SK-N-SH treated with all-trans-retinoic acid at 6 μM for 48 hours (cell line): Measurements from ENCODE around the gene PPP2R1A.

ENCODE experiments used
- ATAC-seq: fragments of 200-7000 bp; cut with Tn5 transposase; 3 replicates; pipeline ENCODE4 v1.9.1; 2020; ENCODE audit warnings: mild to moderate bottlenecking, moderate library complexity
- ARNTL ChIP-seq: fragments of 450-650 bp; formaldehyde crosslinking; IDR thresholded peaks from 2 replicates; pipeline ENCODE4 v1.5.0; 2020; ENCODE audit warnings: low read depth, mild to moderate bottlenecking, moderate library complexity, borderline replicate concordance
- BACH2 ChIP-seq: fragments of 250-450 bp; sonication (Bioruptor Pico); IDR thresholded peaks from 2 replicates; pipeline ENCODE4 v1.9.0; 2021; ENCODE audit warnings: mild to moderate bottlenecking, borderline replicate concordance
- CSDC2 ChIP-seq: fragments of 250-450 bp; sonication (Bioruptor Pico); IDR thresholded peaks from 2 replicates; pipeline ENCODE4 v1.5.0; 2020; ENCODE audit warnings: mild to moderate bottlenecking, moderate library complexity
- ESRRG ChIP-seq: fragments of 250-450 bp; sonication (Bioruptor Pico); IDR thresholded peaks from 2 replicates; pipeline ENCODE4 v1.6.1; 2021; ENCODE audit warnings: mild to moderate bottlenecking
- GLIS3 ChIP-seq: fragments of 250-450 bp; sonication (Bioruptor Pico); IDR thresholded peaks from 2 replicates; pipeline ENCODE4 v1.5.0; 2020; ENCODE audit warnings: mild to moderate bottlenecking, moderate library complexity
- ISL1 ChIP-seq: fragments of 250-450 bp; sonication (Bioruptor Pico); IDR thresholded peaks from 2 replicates; pipeline ENCODE4 v2.1.2; 2022; ENCODE audit warnings: mild to moderate bottlenecking, moderate library complexity
- PPARA ChIP-seq: fragments of 250-450 bp; sonication (Bioruptor Pico); IDR thresholded peaks from 2 replicates; pipeline ENCODE4 v1.5.0; 2020; ENCODE audit warnings: mild to moderate bottlenecking, borderline replicate concordance
- RARB ChIP-seq: fragments of 250-450 bp; sonication (Bioruptor Pico); IDR thresholded peaks from 2 replicates; pipeline ENCODE4 v1.8.0; 2021; ENCODE audit warnings: mild to moderate bottlenecking, moderate library complexity
- SNAI2 ChIP-seq: fragments of 250-450 bp; sonication (Bioruptor Pico); IDR thresholded peaks from 2 replicates; pipeline ENCODE4 v1.5.0; 2020; ENCODE audit warnings: mild to moderate bottlenecking, moderate library complexity
- TCF4 ChIP-seq: fragments of 250-450 bp; sonication (Bioruptor Pico); IDR thresholded peaks from 2 replicates; pipeline ENCODE4 v1.8.0; 2021; ENCODE audit warnings: mild to moderate bottlenecking, moderate library complexity, borderline replicate concordance
- TOX ChIP-seq: fragments of 250-450 bp; sonication (Bioruptor Pico); IDR thresholded peaks from 2 replicates; pipeline ENCODE4 v1.8.0; 2021; ENCODE audit warnings: mild to moderate bottlenecking, moderate library complexity, borderline replicate concordance
- ZC3H10 ChIP-seq: fragments of 250-450 bp; sonication (Bioruptor Pico); IDR thresholded peaks from 2 replicates; pipeline ENCODE4 v1.5.1; 2021; ENCODE audit warnings: mild to moderate bottlenecking, moderate library complexity
- ZFP3 ChIP-seq: fragments of 250-450 bp; sonication (Bioruptor Pico); IDR thresholded peaks from 2 replicates; pipeline ENCODE4 v1.5.0; 2020; ENCODE audit warnings: mild to moderate bottlenecking, moderate library complexity
- ZFP30 ChIP-seq: fragments of 450-650 bp; formaldehyde crosslinking; IDR thresholded peaks from 2 replicates; pipeline ENCODE4 v1.5.0; 2022; ENCODE audit warnings: mild to moderate bottlenecking, moderate library complexity
- ZNF565 ChIP-seq: fragments of 450-650 bp; formaldehyde crosslinking; conservative IDR thresholded peaks from 2 replicates; pipeline ENCODE4 v1.5.0; 2020; ENCODE audit warnings: low read depth, mild to moderate bottlenecking, moderate library complexity
- ZNF70 ChIP-seq: fragments of 450-650 bp; formaldehyde crosslinking; IDR thresholded peaks from 2 replicates; pipeline ENCODE4 v1.5.0; 2020; ENCODE audit warnings: mild to moderate bottlenecking, moderate library complexity
- ZNF8 ChIP-seq: fragments of 450-650 bp; formaldehyde crosslinking; IDR thresholded peaks from 2 replicates; pipeline ENCODE4 v1.5.0; 2020; ENCODE audit warnings: mild to moderate bottlenecking, moderate library complexity
- TF ChIP-seq, protein P1 (sequence below): fragments of 250-450 bp; sonication (Bioruptor Pico); IDR thresholded peaks from 2 replicates; pipeline ENCODE4 v1.5.1; 2020; ENCODE audit warnings: low read depth, mild to moderate bottlenecking, moderate library complexity
- TF ChIP-seq, protein P2 (sequence below): fragments of 250-450 bp; sonication (Bioruptor Pico); IDR thresholded peaks from 2 replicates; pipeline ENCODE4 v1.8.0; 2021; ENCODE audit warnings: low read depth, mild to moderate bottlenecking, moderate library complexity, borderline replicate concordance
- TF ChIP-seq, protein P3 (sequence below): fragments of 250-450 bp; sonication (Bioruptor Pico); IDR thresholded peaks from 2 replicates; pipeline ENCODE4 v1.5.1; 2021; ENCODE audit warnings: mild to moderate bottlenecking, moderate library complexity
- TF ChIP-seq, protein P4 (sequence below): fragments of 250-450 bp; sonication (Bioruptor Pico); IDR thresholded peaks from 2 replicates; pipeline ENCODE4 v1.8.0; 2020; ENCODE audit warnings: mild to moderate bottlenecking, moderate library complexity, borderline replicate concordance

The PPP2R1A gene

GRCh38 chr19:52221031-52221430, 31.2 kb downstream of the PPP2R1A start:
- no peak for TF ChIP-seq GLIS3 (CRISPR knock-in tag)
- no peak for TF ChIP-seq ZFP30 (CRISPR knock-in tag)
- TF ChIP-seq ZNF565 (CRISPR knock-in tag), result no peak
- no peak for TF ChIP-seq BACH2 (CRISPR knock-in tag)
- no peak for TF ChIP-seq ARNTL (CRISPR knock-in tag)
- TF ChIP-seq ESRRG, result no peak
- TF ChIP-seq, protein P1, sequence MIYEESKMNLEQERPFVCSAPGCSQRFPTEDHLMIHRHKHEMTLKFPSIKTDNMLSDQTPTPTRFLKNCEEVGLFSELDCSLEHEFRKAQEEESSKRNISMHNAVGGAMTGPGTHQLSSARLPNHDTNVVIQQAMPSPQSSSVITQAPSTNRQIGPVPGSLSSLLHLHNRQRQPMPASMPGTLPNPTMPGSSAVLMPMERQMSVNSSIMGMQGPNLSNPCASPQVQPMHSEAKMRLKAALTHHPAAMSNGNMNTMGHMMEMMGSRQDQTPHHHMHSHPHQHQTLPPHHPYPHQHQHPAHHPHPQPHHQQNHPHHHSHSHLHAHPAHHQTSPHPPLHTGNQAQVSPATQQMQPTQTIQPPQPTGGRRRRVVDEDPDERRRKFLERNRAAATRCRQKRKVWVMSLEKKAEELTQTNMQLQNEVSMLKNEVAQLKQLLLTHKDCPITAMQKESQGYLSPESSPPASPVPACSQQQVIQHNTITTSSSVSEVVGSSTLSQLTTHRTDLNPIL (CRISPR knock-in tag), result no peak
- TF ChIP-seq ZNF8, result no peak
- TF ChIP-seq ZC3H10 (CRISPR knock-in tag), result no peak
- no peak for TF ChIP-seq TCF4 (CRISPR knock-in tag)
- TF ChIP-seq ISL1 (CRISPR knock-in tag), result no peak
- TF ChIP-seq SNAI2 (CRISPR knock-in tag), result no peak
- TF ChIP-seq PPARA (CRISPR knock-in tag), result no peak
- TF ChIP-seq, protein P2, sequence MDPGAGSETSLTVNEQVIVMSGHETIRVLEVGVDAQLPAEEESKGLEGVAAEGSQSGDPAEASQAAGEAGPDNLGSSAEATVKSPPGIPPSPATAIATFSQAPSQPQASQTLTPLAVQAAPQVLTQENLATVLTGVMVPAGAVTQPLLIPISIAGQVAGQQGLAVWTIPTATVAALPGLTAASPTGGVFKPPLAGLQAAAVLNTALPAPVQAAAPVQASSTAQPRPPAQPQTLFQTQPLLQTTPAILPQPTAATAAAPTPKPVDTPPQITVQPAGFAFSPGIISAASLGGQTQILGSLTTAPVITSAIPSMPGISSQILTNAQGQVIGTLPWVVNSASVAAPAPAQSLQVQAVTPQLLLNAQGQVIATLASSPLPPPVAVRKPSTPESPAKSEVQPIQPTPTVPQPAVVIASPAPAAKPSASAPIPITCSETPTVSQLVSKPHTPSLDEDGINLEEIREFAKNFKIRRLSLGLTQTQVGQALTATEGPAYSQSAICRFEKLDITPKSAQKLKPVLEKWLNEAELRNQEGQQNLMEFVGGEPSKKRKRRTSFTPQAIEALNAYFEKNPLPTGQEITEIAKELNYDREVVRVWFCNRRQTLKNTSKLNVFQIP, result no peak
- ATAC-seq, result no peak

- ATAC-seq, result no peak
- TF ChIP-seq CSDC2 (CRISPR knock-in tag) (no peak), ZNF70 (CRISPR knock-in tag) (no peak), ISL1 (CRISPR knock-in tag) (no peak), TOX (CRISPR knock-in tag) (no peak), SNAI2 (CRISPR knock-in tag) (no peak), RARB (no peak), ZFP3 (CRISPR knock-in tag) (no peak), TCF4 (CRISPR knock-in tag) (no peak), GLIS3 (CRISPR knock-in tag) (no peak), ARNTL (CRISPR knock-in tag) (no peak), ZNF565 (CRISPR knock-in tag) (no peak)
- TF ChIP-seq, protein P1 (CRISPR knock-in tag), result no peak
- TF ChIP-seq, protein P3, sequence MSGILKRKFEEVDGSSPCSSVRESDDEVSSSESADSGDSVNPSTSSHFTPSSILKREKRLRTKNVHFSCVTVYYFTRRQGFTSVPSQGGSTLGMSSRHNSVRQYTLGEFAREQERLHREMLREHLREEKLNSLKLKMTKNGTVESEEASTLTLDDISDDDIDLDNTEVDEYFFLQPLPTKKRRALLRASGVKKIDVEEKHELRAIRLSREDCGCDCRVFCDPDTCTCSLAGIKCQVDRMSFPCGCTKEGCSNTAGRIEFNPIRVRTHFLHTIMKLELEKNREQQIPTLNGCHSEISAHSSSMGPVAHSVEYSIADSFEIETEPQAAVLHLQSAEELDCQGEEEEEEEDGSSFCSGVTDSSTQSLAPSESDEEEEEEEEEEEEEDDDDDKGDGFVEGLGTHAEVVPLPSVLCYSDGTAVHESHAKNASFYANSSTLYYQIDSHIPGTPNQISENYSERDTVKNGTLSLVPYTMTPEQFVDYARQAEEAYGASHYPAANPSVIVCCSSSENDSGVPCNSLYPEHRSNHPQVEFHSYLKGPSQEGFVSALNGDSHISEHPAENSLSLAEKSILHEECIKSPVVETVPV (CRISPR knock-in tag), result no peak
- TF ChIP-seq, protein P2, result no peak
These were observed 32.1 kb downstream of the PPP2R1A start for GRCh38 chr19:52221831-52222375.

DNA sequence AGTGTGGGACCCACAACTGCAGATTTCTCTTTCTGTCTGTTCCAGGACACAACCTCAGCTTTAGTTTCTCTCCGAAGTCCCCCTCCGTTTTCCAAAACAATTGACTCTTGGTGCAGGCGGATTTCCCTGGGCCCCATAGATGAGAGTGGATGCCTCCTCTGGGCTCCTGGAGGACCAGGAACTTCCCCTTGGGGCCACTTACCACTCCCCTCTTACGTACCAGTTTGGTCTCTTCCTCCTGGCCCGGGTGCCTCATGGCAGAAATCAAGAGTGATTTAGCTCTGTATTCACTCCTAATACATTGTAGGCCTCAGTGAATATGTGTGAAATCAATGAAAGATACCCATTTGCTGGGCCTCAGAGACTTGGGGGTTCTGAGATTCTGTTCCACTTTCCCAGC, 34.4 kb downstream of the PPP2R1A start:
- no peak for ATAC-seq
- TF ChIP-seq ZC3H10 (CRISPR knock-in tag) (no peak), ISL1 (CRISPR knock-in tag) (no peak), TCF4 (CRISPR knock-in tag) (no peak), ZNF565 (CRISPR knock-in tag) (no peak), ZNF8 (no peak), ARNTL (CRISPR knock-in tag) (no peak), ZFP3 (CRISPR knock-in tag) (no peak)
- TF ChIP-seq, protein P4, sequence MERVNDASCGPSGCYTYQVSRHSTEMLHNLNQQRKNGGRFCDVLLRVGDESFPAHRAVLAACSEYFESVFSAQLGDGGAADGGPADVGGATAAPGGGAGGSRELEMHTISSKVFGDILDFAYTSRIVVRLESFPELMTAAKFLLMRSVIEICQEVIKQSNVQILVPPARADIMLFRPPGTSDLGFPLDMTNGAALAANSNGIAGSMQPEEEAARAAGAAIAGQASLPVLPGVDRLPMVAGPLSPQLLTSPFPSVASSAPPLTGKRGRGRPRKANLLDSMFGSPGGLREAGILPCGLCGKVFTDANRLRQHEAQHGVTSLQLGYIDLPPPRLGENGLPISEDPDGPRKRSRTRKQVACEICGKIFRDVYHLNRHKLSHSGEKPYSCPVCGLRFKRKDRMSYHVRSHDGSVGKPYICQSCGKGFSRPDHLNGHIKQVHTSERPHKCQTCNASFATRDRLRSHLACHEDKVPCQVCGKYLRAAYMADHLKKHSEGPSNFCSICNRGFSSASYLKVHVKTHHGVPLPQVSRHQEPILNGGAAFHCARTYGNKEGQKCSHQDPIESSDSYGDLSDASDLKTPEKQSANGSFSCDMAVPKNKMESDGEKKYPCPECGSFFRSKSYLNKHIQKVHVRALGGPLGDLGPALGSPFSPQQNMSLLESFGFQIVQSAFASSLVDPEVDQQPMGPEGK (CRISPR knock-in tag), result no peak
- TF ChIP-seq, protein P1 (CRISPR knock-in tag), result no peak
- TF ChIP-seq, protein P3 (CRISPR knock-in tag), result no peak
